Gastrocnemius medialis (tissue), 4 donors: ENCODE data around the gene EVC2.

Source experiments
- POLR2A ChIP-seq, 2 donors: fragments of 450-650 bp; IDR thresholded peaks; one replicate each; pipeline ENCODE4 v1.6.1; 2017; ENCODE audit warnings: antibody characterized with exemption in 2 of 2, mild to moderate bottlenecking in 2 of 2, moderate library complexity in 2 of 2
- TF ChIP-seq, protein P1 (sequence below), 5 experiments: fragments of 450-650 bp in 3 of 5; fragments of 200-600 bp in 2 of 5; sonication (generic) in 2 of 5; IDR thresholded peaks in 4 of 5; conservative IDR thresholded peaks in 1 of 5; 1 replicate in 4 of 5; 2 replicates in 1 of 5; pipeline ENCODE4 v1.5.1; 2016 to 2019; ENCODE audit warnings: antibody characterized with exemption in 5 of 5, mild to moderate bottlenecking in 3 of 5, moderate library complexity in 3 of 5

- TF ChIP-seq, protein P1, sequence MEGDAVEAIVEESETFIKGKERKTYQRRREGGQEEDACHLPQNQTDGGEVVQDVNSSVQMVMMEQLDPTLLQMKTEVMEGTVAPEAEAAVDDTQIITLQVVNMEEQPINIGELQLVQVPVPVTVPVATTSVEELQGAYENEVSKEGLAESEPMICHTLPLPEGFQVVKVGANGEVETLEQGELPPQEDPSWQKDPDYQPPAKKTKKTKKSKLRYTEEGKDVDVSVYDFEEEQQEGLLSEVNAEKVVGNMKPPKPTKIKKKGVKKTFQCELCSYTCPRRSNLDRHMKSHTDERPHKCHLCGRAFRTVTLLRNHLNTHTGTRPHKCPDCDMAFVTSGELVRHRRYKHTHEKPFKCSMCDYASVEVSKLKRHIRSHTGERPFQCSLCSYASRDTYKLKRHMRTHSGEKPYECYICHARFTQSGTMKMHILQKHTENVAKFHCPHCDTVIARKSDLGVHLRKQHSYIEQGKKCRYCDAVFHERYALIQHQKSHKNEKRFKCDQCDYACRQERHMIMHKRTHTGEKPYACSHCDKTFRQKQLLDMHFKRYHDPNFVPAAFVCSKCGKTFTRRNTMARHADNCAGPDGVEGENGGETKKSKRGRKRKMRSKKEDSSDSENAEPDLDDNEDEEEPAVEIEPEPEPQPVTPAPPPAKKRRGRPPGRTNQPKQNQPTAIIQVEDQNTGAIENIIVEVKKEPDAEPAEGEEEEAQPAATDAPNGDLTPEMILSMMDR (IDR thresholded peaks at IDR 0.05 in 4 of 5, conservative IDR thresholded peaks at IDR 0.05 in 1 of 5), result no peak
- TF ChIP-seq POLR2A (IDR thresholded peaks at IDR 0.05), result no peak
Measured at GRCh38 chr4:5632066-5632440, 76.3 kb downstream of the EVC2 start.
